Spinal cord (tissue), 10 donors: ENCODE measurements around the gene SOX12. TPM values are rescaled to one million over a fixed set of nuclear protein-coding genes. Genes with fewer than 3 reads are reported as not detected.
"Not testable (repeated sequence)": the region's sequence is repeated elsewhere in the genome, so short reads cannot be mapped to it uniquely, and the experiment has no call there.

Experiments used
- DNase-seq, 6 donors: peaks; one replicate each; pipeline versions ENCODE4 v3.0.0 to v3.0.0-alpha.2; 2013 to 2015; ENCODE audit warnings: low spot score in 6 of 6, low read depth in 4 of 6
- H3K27ac ChIP-seq: one replicate; pipeline ENCODE4 v1.5.1; 2013; ENCODE audit warnings: low read depth, low read length, control low read depth
- H3K27me3 ChIP-seq: one replicate; pipeline ENCODE4 v1.6.1; 2013; ENCODE audit warnings: low read length; ENCODE audit not compliant: control insufficient read depth, insufficient read depth
- H3K36me3 ChIP-seq: one replicate; pipeline ENCODE4 v1.6.1; 2013; ENCODE audit warnings: low read length; ENCODE audit not compliant: control insufficient read depth, insufficient read depth
- H3K4me1 ChIP-seq: one replicate; pipeline ENCODE4 v1.6.1; 2013; ENCODE audit warnings: low read length; ENCODE audit not compliant: control insufficient read depth, insufficient read depth
- H3K4me3 ChIP-seq: one replicate; pipeline ENCODE4 v1.5.1; 2013; ENCODE audit warnings: low read depth, low read length, control low read depth
- H3K9me3 ChIP-seq: one replicate; pipeline ENCODE4 v1.6.1; 2013; ENCODE audit warnings: low read length; ENCODE audit not compliant: control insufficient read depth, insufficient read depth
- WGBS: methylation state at CpG from one replicate; pipeline ENCODE4 v1.1.5; 2013; ENCODE audit warnings: missing lambda C conversion rate; ENCODE audit not compliant: insufficient coverage; 5-methylcytosine and 5-hydroxymethylcytosine counted together
- polyA plus RNA-seq, 2 donors: library from polyadenylated mRNA; unstranded; fragments of 120-200 nt; gene quantifications; one replicate each; pipeline ENCODE4 v1.2.1, GENCODE V29; 2013; ENCODE audit not compliant: insufficient read length in 2 of 2
- total RNA-seq, 2 donors: library from RNA; depleted of rRNA in 1 of 2; stranded (reverse); fragments of 120-200 nt in 1 of 2; fragments of >200 nt in 1 of 2; gene quantifications; one replicate each; pipeline versions ENCODE4 v1.2.3 to v1.2.4, GENCODE V29; 2013 to 2014
- donor health status: healthy.

SOX12 gene
- total and polyA plus RNA-seq, 4 donors: 4.3 to 59.9 (median 35.3) TPM

DNA sequence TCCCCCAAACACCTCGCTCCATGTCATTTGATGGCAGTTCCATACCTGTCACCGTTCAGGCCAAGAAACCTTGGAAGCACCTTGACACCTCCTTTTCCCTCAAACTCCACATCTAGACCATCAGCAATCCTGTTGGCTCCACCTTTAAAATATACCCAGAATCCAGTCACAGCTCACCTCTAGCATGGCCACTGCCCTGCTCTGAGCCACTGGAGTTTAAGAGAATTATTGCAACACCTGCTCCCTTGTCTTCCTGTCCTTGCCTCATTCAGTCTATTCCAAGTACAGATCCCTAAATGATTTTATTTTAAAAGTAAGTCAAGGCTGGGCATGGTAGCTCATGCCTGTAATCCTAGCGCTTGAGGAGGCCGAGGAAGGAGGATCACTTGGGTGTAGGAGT, 43.6 kb downstream of the SOX12 start:
- WGBS: 99% methylated on average over 4 of the region's 4 CpGs
- no peak for DNase-seq
- Histone ChIP-seq H3K27ac (no peak overlapping the region), H3K27me3 (no peaks in the 10 kb centered on the region), H3K4me3 (no peak overlapping the region), H3K36me3 (no peaks in the 10 kb centered on the region), H3K4me1 (peaks cover 3% of the 10 kb centered on the region), H3K9me3 (no peaks in the 10 kb centered on the region)

GRCh38 chr20:370151-370600, 44.8 kb downstream of the SOX12 start:
- 84% methylated on average over 4 of the region's 7 CpGs for WGBS
- no peaks in the 10 kb centered on the region for H3K36me3 ChIP-seq
- peaks cover 3% of the 10 kb centered on the region for H3K4me1 ChIP-seq
- no peak for DNase-seq
- H3K27ac ChIP-seq: no peak overlapping the region
- no peaks in the 10 kb centered on the region for H3K27me3 ChIP-seq
- no peaks in the 10 kb centered on the region for H3K9me3 ChIP-seq
- no peak overlapping the region for H3K4me3 ChIP-seq

GRCh38 chr20:370977-371754, 45.8 kb downstream of the SOX12 start:
- DNase-seq: no peak
- peaks cover 3% of the 10 kb centered on the region for H3K4me1 ChIP-seq
- H3K9me3 ChIP-seq: no peaks in the 10 kb centered on the region
- H3K27ac ChIP-seq: no peak overlapping the region
- H3K36me3 ChIP-seq: no peaks in the 10 kb centered on the region
- H3K27me3 ChIP-seq: no peaks in the 10 kb centered on the region
- no peak overlapping the region for H3K4me3 ChIP-seq
- WGBS: 79% methylated on average over 6 of the region's 7 CpGs

GRCh38 chr20:371755-372542, 46.6 kb downstream of the SOX12 start:
- no peaks in the 10 kb centered on the region for H3K36me3 ChIP-seq
- 81% methylated on average over 6 of the region's 10 CpGs for WGBS
- no peaks in the 10 kb centered on the region for H3K27me3 ChIP-seq

GRCh38 chr20:372543-373082, 47.3 kb downstream of the SOX12 start:
- H3K4me1 ChIP-seq, DNase-seq, H3K27me3 ChIP-seq, H3K36me3 ChIP-seq, H3K4me3 ChIP-seq, H3K27ac ChIP-seq, H3K9me3 ChIP-seq: not testable (repeated sequence)
- WGBS: 92% methylated on average over 11 of the region's 11 CpGs

More at GRCh38 chr20:371755-372542, 46.6 kb downstream of the SOX12 start:
- peaks cover 3% of the 10 kb centered on the region for H3K4me1 ChIP-seq
- H3K4me3 ChIP-seq: no peak overlapping the region
- H3K27ac ChIP-seq: no peak overlapping the region
- H3K9me3 ChIP-seq: no peaks in the 10 kb centered on the region
- peak in 1 of 6 donors; percentile 14 for DNase-seq

GRCh38 chr20:373171-373890, 48.0 kb downstream of the SOX12 start:
- no peaks in the 10 kb centered on the region for H3K36me3 ChIP-seq
- WGBS: 61% methylated on average over 2 of the region's 9 CpGs
- no peaks in the 10 kb centered on the region for H3K9me3 ChIP-seq
- H3K4me1 ChIP-seq: peaks cover 3% of the 10 kb centered on the region
- no peaks in the 10 kb centered on the region for H3K27me3 ChIP-seq
- DNase-seq: no peak
- H3K27ac ChIP-seq: no peak overlapping the region
- H3K4me3 ChIP-seq: no peak overlapping the region

- no peak for DNase-seq
- no peak overlapping the region for H3K27ac ChIP-seq
- no peak overlapping the region for H3K4me3 ChIP-seq
- H3K9me3 ChIP-seq: no peaks in the 10 kb centered on the region
- peaks cover 8% of the 10 kb centered on the region for H3K4me1 ChIP-seq
- H3K27me3 ChIP-seq: no peaks in the 10 kb centered on the region
- H3K36me3 ChIP-seq: no peaks in the 10 kb centered on the region
- 89% methylated on average over 7 of the region's 10 CpGs for WGBS
Measured at GRCh38 chr20:375265-375889, 50.0 kb downstream of the SOX12 start.

- peaks cover 8% of the 10 kb centered on the region for H3K4me1 ChIP-seq
- no peaks in the 10 kb centered on the region for H3K27me3 ChIP-seq
- H3K9me3 ChIP-seq: no peaks in the 10 kb centered on the region
- no peak overlapping the region for H3K4me3 ChIP-seq
- H3K36me3 ChIP-seq: no peaks in the 10 kb centered on the region
- no peak overlapping the region for H3K27ac ChIP-seq
- no CpG with 5 or more reads among the region's 2 CpGs for WGBS
- no peak for DNase-seq
Measured at GRCh38 chr20:376089-376488, 50.7 kb downstream of the SOX12 start.

- no peak for DNase-seq
- H3K27ac ChIP-seq: no peak overlapping the region
- H3K9me3 ChIP-seq: no peaks in the 10 kb centered on the region
- peaks cover 12% of the 10 kb centered on the region for H3K4me1 ChIP-seq
- no CpG with 5 or more reads among the region's 2 CpGs for WGBS
- H3K27me3 ChIP-seq: no peaks in the 10 kb centered on the region
- no peaks in the 10 kb centered on the region for H3K36me3 ChIP-seq
- no peak overlapping the region for H3K4me3 ChIP-seq
Measured at GRCh38 chr20:376750-377149, 51.4 kb downstream of the SOX12 start.
